GM23248 (cell line): ENCODE measurements around the gene SNX15. TPM values are rescaled to one million over a fixed set of nuclear protein-coding genes. Genes with fewer than 3 reads are reported as not detected.
"Not testable (repeated sequence)": the region's sequence is repeated elsewhere in the genome, so short reads cannot be mapped to it uniquely, and the experiment has no call there.

Experiments
- DNase-seq: peaks from one replicate; pipeline ENCODE4 v3.0.0-alpha.2; 2015
- H2AFZ ChIP-seq: fragments of 200-600 bp; sonication (generic); 2 replicates; pipeline ENCODE4 v1.6.1; 2016; ENCODE audit warnings: antibody characterized with exemption
- H3F3A ChIP-seq: fragments of 200-600 bp; sonication (generic); 2 replicates; pipeline ENCODE4 v1.6.1; 2016; ENCODE audit warnings: mild to moderate bottlenecking, antibody characterized with exemption, mixed run types; ENCODE audit not compliant: insufficient read depth
- H3K27ac ChIP-seq: fragments of 200-600 bp; sonication (generic); 2 replicates; pipeline ENCODE4 v1.5.1; 2016; ENCODE audit warnings: mild to moderate bottlenecking
- H3K27me3 ChIP-seq: fragments of 200-600 bp; sonication (generic); replicated peaks from 2 replicates; pipeline ENCODE4 v1.6.1; 2016; ENCODE audit warnings: mild to moderate bottlenecking; ENCODE audit not compliant: insufficient read depth
- H3K36me3 ChIP-seq: fragments of 200-600 bp; sonication (generic); 2 replicates; pipeline ENCODE4 v1.6.1; 2016; ENCODE audit warnings: low read depth, mild to moderate bottlenecking
- H3K4me1 ChIP-seq: fragments of 200-600 bp; sonication (generic); 2 replicates; pipeline ENCODE4 v1.6.1; 2016; ENCODE audit warnings: mild to moderate bottlenecking; ENCODE audit not compliant: insufficient read depth
- H3K4me2 ChIP-seq: fragments of 200-600 bp; sonication (generic); one replicate; pipeline ENCODE4 v1.6.1; 2016; ENCODE audit warnings: mild to moderate bottlenecking; ENCODE audit not compliant: unreplicated experiment
- H3K4me3 ChIP-seq: fragments of 200-600 bp; sonication (generic); 2 replicates; pipeline ENCODE4 v1.5.1; 2016; ENCODE audit warnings: mild to moderate bottlenecking
- H3K79me2 ChIP-seq: fragments of 200-600 bp; sonication (generic); 2 replicates; pipeline ENCODE4 v1.6.1; 2016; ENCODE audit warnings: mild to moderate bottlenecking; ENCODE audit not compliant: insufficient read depth
- H3K9ac ChIP-seq: fragments of 200-600 bp; sonication (generic); 2 replicates; pipeline ENCODE4 v1.6.1; 2016; ENCODE audit warnings: mild to moderate bottlenecking
- H3K9me2 ChIP-seq: fragments of 200-600 bp; sonication (generic); 2 replicates; pipeline ENCODE4 v1.6.1; 2016; ENCODE audit warnings: mixed run types, mild to moderate bottlenecking, moderate library complexity; ENCODE audit not compliant: insufficient read depth
- H3K9me3 ChIP-seq: fragments of 200-600 bp; sonication (generic); one replicate; pipeline ENCODE4 v1.6.1; 2017; ENCODE audit warnings: low read depth
- H4K20me1 ChIP-seq: fragments of 200-600 bp; sonication (generic); 2 replicates; pipeline ENCODE4 v1.6.0; 2016; ENCODE audit not compliant: insufficient read depth
- EZH2 ChIP-seq: fragments of 200-600 bp; sonication (generic); IDR thresholded peaks from 2 replicates; pipeline ENCODE4 v1.6.1; 2018; ENCODE audit warnings: antibody characterized with exemption, mild to moderate bottlenecking; ENCODE audit not compliant: insufficient read depth, poor library complexity, severe bottlenecking
- EZH2phosphoT487 ChIP-seq: fragments of 200-600 bp; sonication (generic); IDR thresholded peaks from 2 replicates; pipeline ENCODE4 v1.6.1; 2018; ENCODE audit warnings: antibody characterized with exemption, moderate library complexity, mild to moderate bottlenecking, low read depth; ENCODE audit not compliant: insufficient read depth
- WGBS, 2 experiments: methylation state at CpG; one replicate each; pipeline ENCODE4 v1.1.6; 2015 to 2017; ENCODE audit warnings: low lambda C conversion rate in 2 of 2, low coverage in 1 of 2; ENCODE audit errors: missing lambda C conversion rate in 2 of 2; 5-methylcytosine and 5-hydroxymethylcytosine counted together
- in situ Hi-C: fragments of 300-500 bp; cut with MboI; formaldehyde crosslinking; loops from 2 replicates; pipeline ENCODE4 v1.15.0; 2020
- polyA plus RNA-seq: library from polyadenylated mRNA; unstranded; fragments of >200 nt; fragmentation: Nextera tagmentation; extraction: Ambion mirVana; gene quantifications from 2 replicates; pipeline ENCODE4 v1.2.1, GENCODE V29; 2016
- total RNA-seq: library from RNA; depleted of rRNA; stranded (reverse); fragments of >200 nt; shearing (Covaris generic); gene quantifications from 2 replicates; pipeline ENCODE4 v1.2.3, GENCODE V29; 2014; rRNA removed

Gene SNX15, protein sequence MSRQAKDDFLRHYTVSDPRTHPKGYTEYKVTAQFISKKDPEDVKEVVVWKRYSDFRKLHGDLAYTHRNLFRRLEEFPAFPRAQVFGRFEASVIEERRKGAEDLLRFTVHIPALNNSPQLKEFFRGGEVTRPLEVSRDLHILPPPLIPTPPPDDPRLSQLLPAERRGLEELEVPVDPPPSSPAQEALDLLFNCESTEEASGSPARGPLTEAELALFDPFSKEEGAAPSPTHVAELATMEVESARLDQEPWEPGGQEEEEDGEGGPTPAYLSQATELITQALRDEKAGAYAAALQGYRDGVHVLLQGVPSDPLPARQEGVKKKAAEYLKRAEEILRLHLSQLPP
- total RNA-seq, result 14.9 and 17.5 TPM in 2 replicates
- 17.2 and 17.7 TPM in 2 replicates for polyA plus RNA-seq

DNA sequence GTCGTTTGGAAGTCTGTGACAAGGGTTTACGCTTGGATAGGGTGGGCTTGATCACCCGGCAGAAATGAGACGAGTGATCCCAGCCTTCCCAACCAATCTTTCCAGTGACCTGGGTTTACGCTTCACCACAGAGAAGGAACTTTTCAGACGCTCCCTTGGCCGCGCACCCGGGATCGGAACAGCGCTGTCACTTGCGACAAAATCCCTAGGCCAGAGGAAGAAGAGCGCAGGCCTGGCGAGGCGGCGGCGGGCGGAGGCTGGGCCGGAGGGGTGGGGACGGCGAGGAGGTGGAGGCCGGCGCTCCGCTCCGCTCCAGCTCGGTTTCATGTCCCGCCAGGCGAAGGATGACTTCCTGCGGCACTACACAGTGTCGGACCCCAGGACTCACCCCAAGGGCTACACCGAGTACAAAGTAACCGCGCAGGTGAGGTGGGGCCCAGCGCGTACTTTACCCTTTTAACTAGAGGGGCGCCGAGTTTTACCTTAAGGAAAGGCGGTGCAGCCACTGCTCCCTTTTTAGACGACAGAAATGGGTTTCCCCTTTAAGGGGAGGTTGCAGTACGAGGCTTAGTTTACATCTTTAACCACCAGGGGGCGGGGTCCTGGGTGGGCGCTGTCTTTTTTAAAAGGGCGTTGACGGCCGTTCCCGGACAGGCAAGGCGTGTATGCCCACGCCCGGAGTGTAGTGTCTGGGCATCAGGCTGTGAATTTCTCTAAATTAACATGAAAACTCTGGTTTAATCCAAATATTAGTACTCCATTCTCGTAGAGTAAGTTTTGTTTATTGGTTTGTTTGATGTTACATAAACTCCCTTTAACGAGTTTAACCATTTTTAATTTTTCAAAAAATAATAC lies at the start of gene SNX15:
TSS of gene SNX15 (plus strand) at position 227 of the 855 bp plus-strand sequence. CDS start at position 326, 99 bp downstream.
- peak within 1 kb of the TSS; percentile 88 for H3K4me2 ChIP-seq
- H3K9ac ChIP-seq, result peak within 1 kb of the TSS; percentile 74
- H3K4me1 ChIP-seq, result peaks cover 13% of the 10 kb centered on the region; the same call in 1 of the 2 replicates
- no peaks in the 10 kb centered on the region for H3K9me3 ChIP-seq
- H2AFZ ChIP-seq, result peak within 1 kb of the TSS; percentile 93
- H3K79me2 ChIP-seq, result peaks cover 6% of the 10 kb centered on the region; the same call in 1 of the 2 replicates
- peak within 1 kb of the TSS; percentile 85 for H3K4me3 ChIP-seq
- H4K20me1 ChIP-seq, result no peaks in the 10 kb centered on the region
- TF ChIP-seq EZH2 (no peak), EZH2phosphoT487 (no peak)
- no peaks in the 10 kb centered on the region for H3K27me3 ChIP-seq
- H3K36me3 ChIP-seq, result no peaks in the 10 kb centered on the region
- peak within 1 kb of the TSS; percentile 56 for H3K27ac ChIP-seq
- in situ Hi-C loops, result no loop called here
- 0 to 1% methylated on average over 44 to 50 of the region's 51 CpGs for WGBS, 2 experiments
- peak; percentile 97 for DNase-seq
- H3F3A ChIP-seq, result peaks cover 5% of the 10 kb centered on the region; the same call in 1 of the 2 replicates
- no peaks in the 10 kb centered on the region for H3K9me2 ChIP-seq

DNA sequence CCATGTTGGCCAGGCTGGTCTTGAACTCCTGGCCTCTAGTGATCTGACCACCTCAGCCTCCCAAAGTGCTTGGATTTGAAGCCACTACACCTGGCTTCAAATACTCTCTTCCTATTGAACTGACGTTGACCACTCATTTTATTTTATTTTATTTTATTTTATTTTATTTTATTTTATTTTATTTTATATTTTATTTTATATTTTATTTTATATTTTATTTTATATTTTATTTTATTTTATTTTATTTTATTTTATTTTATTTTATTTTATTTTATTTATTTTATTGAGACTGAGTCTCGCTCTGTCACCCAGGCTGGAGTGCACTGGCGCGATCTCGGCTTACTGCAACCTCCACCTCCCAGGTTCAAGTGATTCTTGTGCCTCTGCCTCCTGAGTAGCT lies 43.9 kb upstream of the SNX15 start:
- H3K79me2 ChIP-seq, H3K27ac ChIP-seq, H3K36me3 ChIP-seq, H3K9me3 ChIP-seq, H3K4me3 ChIP-seq, H4K20me1 ChIP-seq, DNase-seq, H3K9me2 ChIP-seq, H2AFZ ChIP-seq, in situ Hi-C loops, H3K4me1 ChIP-seq, H3K4me2 ChIP-seq, H3F3A ChIP-seq, H3K9ac ChIP-seq, H3K27me3 ChIP-seq: not testable (repeated sequence)
- WGBS, 2 experiments, result 69 to 77% methylated on average over 5 of the region's 5 CpGs

DNA sequence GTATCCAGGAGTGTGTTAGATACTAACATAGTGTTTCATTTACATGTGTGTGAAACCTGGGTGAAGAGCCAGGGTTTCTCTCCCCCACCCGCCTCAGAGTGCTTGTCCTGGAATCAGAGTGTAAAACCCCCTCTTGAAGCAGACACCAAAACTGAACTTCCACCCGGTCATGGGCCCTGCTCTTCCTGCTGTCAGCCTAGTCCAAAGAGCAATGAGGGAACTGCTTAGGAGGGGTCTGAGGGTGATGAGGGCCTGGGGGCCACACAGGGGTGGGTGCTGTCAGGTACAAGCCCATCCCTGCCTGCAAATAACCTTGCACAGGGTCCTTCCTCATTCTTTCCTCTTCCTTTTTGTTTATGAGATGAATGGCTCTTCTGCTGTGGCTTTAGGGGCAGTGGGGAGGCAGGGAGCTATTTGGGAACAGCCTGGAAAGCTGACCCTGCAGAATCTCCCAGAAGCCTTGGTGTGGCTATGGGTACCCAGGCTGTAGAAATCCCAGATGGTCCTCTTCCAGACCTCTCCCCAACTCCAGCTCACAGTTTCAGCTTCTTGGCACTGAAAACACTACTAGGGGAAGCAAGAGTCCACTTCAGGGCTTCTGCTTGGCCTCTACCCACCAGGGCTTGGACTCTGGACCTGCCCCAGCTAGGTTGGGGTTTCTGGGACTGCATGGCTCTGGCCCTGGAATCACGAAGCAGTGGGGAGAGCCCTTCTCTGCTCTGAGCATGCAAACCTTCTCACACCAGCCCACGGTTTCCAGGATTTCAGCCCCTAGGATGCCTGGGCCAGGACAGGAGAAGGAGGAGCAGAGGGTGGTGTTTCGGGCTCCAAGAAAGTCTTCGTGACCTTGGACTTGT lies 39.0 kb upstream of the SNX15 start:
- Histone ChIP-seq H3K9me2 (no peaks in the 10 kb centered on the region), H4K20me1 (no peaks in the 10 kb centered on the region), H3K27ac (no peak overlapping the region), H2AFZ (no peak overlapping the region), H3K9ac (no peak overlapping the region), H3K4me2 (no peak overlapping the region), H3F3A (no peaks in the 10 kb centered on the region), H3K9me3 (no peaks in the 10 kb centered on the region), H3K4me3 (no peak overlapping the region), H3K36me3 (no peaks in the 10 kb centered on the region), H3K4me1 (no peaks in the 10 kb centered on the region), H3K79me2 (no peaks in the 10 kb centered on the region), H3K27me3 (no peaks in the 10 kb centered on the region)
- in situ Hi-C loops, result no loop called here
- no peak for TF ChIP-seq EZH2
- TF ChIP-seq EZH2phosphoT487, result no peak
- 53 to 57% methylated on average over 6 of the region's 6 CpGs for WGBS, 2 experiments
- DNase-seq, result no peak

- no peak overlapping the region for H3K9ac ChIP-seq
- TF ChIP-seq EZH2phosphoT487, result no peak
- H3K4me2 ChIP-seq, result no peak overlapping the region
- H3K9me2 ChIP-seq, result no peaks in the 10 kb centered on the region
- no peaks in the 10 kb centered on the region for H3K36me3 ChIP-seq
- H3K4me3 ChIP-seq, result no peak overlapping the region
- no peaks in the 10 kb centered on the region for H3F3A ChIP-seq
- in situ Hi-C loops, result no loop called here
- no peak overlapping the region for H2AFZ ChIP-seq
- H3K27ac ChIP-seq, result no peak overlapping the region
- H3K27me3 ChIP-seq, result no peaks in the 10 kb centered on the region
- 58 to 61% methylated on average over 13 of the region's 13 CpGs for WGBS, 2 experiments
- DNase-seq, result no peak
- no peaks in the 10 kb centered on the region for H3K79me2 ChIP-seq
- no peaks in the 10 kb centered on the region for H4K20me1 ChIP-seq
- H3K4me1 ChIP-seq, result no peaks in the 10 kb centered on the region
- no peaks in the 10 kb centered on the region for H3K9me3 ChIP-seq
These were observed 37.8 kb upstream of the SNX15 start for GRCh38 chr11:64989416-64989815.
